Ectodermal cell (in vitro differentiated cells): ENCODE results near the gene LIMS1.
"Not testable (repeated sequence)": the region's sequence is repeated elsewhere in the genome, so short reads cannot be mapped to it uniquely, and the experiment has no call there.

Experiments
- H3K27ac ChIP-seq: 2 replicates; pipeline ENCODE4 v1.7.0; 2013; ENCODE audit warnings: mild to moderate bottlenecking, low read depth, low read length; ENCODE audit not compliant: insufficient read depth, poor library complexity, severe bottlenecking
- H3K27me3 ChIP-seq: 2 replicates; pipeline ENCODE4 v1.7.0; 2013; ENCODE audit warnings: mild to moderate bottlenecking, low read length; ENCODE audit not compliant: insufficient read depth, control insufficient read depth, poor library complexity, severe bottlenecking
- H3K36me3 ChIP-seq: one replicate; pipeline ENCODE4 v1.7.0; 2013; ENCODE audit warnings: low read length; ENCODE audit not compliant: control insufficient read depth, insufficient read depth
- H3K4me1 ChIP-seq: one replicate; pipeline ENCODE4 v1.7.0; 2013; ENCODE audit warnings: low read length; ENCODE audit not compliant: control insufficient read depth, insufficient read depth
- H3K4me3 ChIP-seq: 2 replicates; pipeline ENCODE4 v1.7.0; 2013; ENCODE audit warnings: low read depth, low read length, control low read depth; ENCODE audit not compliant: insufficient read depth
- H3K9me3 ChIP-seq: 2 replicates; pipeline ENCODE4 v1.7.0; 2013; ENCODE audit warnings: mild to moderate bottlenecking, low read length, moderate library complexity; ENCODE audit not compliant: control insufficient read depth
- WGBS, 2 experiments: methylation state at CpG; one replicate each; pipeline ENCODE4 v1.1.7; 2013; ENCODE audit warnings: missing lambda C conversion rate in 2 of 2; 5-methylcytosine and 5-hydroxymethylcytosine counted together

Gene LIMS1

DNA sequence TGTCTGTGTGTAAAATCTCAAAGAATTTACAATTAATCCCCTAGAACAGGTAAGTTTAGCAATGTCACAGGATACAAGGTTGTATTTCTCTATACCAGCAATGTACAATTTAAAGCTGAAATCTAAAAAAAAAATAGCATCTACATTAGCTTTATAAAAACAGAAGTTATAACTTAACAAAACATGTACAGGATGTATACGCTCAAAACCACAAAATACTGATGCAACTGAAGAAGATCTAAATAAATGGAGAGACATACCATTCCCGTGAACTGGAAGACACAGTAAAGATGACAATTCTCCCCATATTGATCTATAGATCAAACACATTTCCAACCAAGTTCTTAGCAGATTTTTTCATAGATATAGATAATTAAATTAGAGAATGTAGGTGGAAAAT lies 167.5 kb downstream of the LIMS1 start:
- no peak overlapping the region for H3K27ac ChIP-seq
- no peaks in the 10 kb centered on the region for H3K9me3 ChIP-seq
- WGBS, 2 experiments, result 90 to 94% methylated on average over 2 of the region's 2 CpGs
- H3K36me3 ChIP-seq, result no peaks in the 10 kb centered on the region
- H3K27me3 ChIP-seq, result no peaks in the 10 kb centered on the region
- no peak overlapping the region for H3K4me3 ChIP-seq
- no peaks in the 10 kb centered on the region for H3K4me1 ChIP-seq

DNA sequence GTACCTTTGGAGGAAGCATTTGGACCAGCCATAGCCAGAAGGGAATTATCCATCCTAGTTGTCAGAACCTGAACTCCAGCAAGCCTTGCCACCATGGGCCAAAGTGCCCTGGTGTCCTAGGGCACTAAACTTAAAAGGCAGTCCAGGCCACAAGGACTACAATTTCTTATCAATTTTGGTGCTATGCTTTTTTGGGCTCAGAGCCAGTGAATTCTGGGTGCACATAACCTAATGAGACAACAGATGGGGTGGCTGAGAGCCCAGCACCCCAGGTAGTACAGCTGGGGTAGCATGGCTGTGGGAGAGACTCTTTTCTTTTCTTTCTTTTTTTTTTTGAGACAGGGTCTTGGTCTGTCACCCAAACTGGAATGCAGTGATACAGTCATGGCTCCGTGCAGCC lies 170.6 kb downstream of the LIMS1 start:
- Histone ChIP-seq H3K4me3 (no peak overlapping the region), H3K9me3 (no peaks in the 10 kb centered on the region), H3K27ac (no peak overlapping the region), H3K4me1 (no peaks in the 10 kb centered on the region), H3K36me3 (no peaks in the 10 kb centered on the region), H3K27me3 (no peaks in the 10 kb centered on the region)
- WGBS, 2 experiments, result 87 to 92% methylated on average over 1 of the region's 1 CpG

DNA sequence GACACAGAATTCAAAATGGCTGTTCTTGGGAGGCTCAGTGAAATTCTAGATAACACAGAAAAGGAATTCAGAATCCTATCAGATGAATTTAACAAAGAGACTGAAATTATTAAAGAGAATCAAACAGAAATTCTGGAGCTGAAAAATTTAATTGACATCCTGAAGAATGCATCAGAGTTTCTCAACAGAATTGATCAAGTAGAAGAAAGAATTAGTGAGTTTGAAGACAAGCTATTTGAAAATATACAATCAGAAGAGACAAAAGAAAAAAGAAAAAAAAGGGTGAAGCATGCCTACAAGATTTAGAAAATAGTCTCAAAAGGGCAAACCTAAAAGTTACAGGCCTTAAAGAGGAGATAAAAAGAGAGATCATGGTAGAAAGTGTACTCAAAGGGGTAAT lies 173.0 kb downstream of the LIMS1 start:
- H3K27ac ChIP-seq, result no peak overlapping the region
- H3K27me3 ChIP-seq, result no peaks in the 10 kb centered on the region
- no peaks in the 10 kb centered on the region for H3K9me3 ChIP-seq
- no peaks in the 10 kb centered on the region for H3K36me3 ChIP-seq
- no peaks in the 10 kb centered on the region for H3K4me1 ChIP-seq
- H3K4me3 ChIP-seq, result no peak overlapping the region

DNA sequence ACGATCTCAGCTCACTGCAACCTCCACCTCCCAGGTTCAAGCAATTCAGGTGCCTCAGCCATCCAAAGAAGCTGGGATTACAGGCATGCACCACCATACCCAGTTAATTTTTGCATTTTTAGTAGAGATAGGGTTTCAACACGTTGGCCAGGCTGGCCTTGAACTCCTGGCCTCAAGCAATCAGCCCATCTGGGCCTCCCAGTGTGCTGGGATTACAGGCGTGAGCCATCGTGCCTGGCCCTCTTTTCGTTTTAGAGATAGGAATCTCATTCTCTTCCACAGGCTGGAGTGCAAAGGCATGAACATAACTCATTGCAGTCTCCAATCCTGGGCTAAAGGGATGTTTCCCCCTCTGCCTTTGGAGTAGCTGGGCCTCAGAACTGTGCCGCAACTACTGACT lies 182.7 kb downstream of the LIMS1 start:
- not testable (repeated sequence) for H3K27me3 ChIP-seq, H3K36me3 ChIP-seq, H3K4me3 ChIP-seq, H3K27ac ChIP-seq, H3K4me1 ChIP-seq, H3K9me3 ChIP-seq
- WGBS, 2 experiments, result 85 to 86% methylated on average over 6 of the region's 6 CpGs

DNA sequence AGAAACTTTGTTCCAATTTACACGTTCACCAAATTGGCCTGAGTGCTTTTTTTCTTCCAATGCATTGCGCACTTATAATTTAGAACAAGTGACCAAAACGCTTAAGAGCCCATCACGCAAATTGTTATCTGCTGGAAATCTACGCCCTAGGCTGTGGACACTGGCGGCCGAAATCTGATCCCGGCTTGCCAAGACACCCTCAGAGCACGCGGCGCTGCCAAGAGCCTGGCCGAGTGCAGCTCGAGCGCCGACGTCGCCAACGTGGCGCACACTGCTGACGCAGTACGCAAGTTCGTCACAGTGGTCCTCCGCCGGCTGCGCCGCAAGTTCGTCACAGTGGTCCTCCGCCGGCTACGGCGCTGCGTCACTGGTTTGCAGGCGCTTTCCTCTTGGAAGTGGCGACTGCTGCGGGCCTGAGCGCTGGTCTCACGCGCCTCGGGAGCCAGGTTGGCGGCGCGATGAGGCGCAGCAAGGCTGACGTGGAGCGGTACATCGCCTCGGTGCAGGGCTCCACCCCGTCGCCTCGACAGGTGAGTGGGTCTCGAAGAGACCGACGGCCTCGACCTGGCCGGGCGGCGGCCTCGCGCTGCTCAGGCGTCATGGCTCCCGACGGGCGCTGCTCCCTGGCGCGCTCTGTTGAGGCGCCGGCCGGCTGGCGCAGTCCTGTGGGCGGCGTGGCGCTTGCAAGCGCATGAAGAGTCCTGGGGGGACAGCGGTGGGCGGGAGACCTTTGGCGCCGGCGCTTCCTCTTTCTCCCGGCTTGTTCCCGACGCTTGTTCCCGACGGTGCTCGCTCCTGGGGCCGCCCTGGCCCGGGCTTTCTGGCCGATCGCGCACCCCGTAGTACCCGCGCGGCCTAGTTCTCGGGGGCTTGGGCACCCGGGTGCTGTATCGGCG lies 185.1 kb downstream of the LIMS1 start, which contains the start of gene RANBP2:
Gene RANBP2 (plus strand): TSS at position 334 of the 896 bp plus-strand sequence. CDS start 125 bp downstream, at position 459.
- H3K36me3 ChIP-seq, result no peaks in the 10 kb centered on the region
- no peaks in the 10 kb centered on the region for H3K27me3 ChIP-seq
- no peaks in the 10 kb centered on the region for H3K9me3 ChIP-seq
- H3K4me1 ChIP-seq, result no peaks in the 10 kb centered on the region
- 2% methylated on average over 97 of the region's 97 CpGs for WGBS, 2 experiments
- H3K27ac ChIP-seq, result peak within 1 kb of the TSS; percentile 95
- H3K4me3 ChIP-seq, result peak within 1 kb of the TSS; percentile 80

DNA sequence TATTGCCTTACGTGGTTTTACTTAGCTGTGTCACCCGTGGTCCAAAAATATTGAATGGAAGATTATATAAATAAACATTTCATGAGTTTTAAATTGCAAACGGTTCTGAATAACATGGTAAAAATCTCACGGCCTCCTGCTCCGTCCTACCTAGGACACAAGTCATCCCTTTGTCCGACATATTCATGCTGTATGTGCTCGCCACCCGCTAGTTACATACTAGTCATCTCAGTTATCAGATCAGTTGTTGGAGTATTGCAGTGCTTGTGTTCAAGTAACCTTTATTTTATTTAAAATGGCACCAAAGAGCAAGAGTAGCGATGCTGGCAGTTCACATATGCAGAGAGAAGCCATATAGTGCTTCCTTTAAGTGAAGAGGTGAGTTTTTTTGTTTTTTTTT lies 191.8 kb downstream of the LIMS1 start:
- H3K27ac ChIP-seq, H3K4me3 ChIP-seq: not testable (repeated sequence)
- WGBS, 2 experiments, result 94 to 95% methylated on average over 6 to 8 of the region's 9 CpGs

DNA sequence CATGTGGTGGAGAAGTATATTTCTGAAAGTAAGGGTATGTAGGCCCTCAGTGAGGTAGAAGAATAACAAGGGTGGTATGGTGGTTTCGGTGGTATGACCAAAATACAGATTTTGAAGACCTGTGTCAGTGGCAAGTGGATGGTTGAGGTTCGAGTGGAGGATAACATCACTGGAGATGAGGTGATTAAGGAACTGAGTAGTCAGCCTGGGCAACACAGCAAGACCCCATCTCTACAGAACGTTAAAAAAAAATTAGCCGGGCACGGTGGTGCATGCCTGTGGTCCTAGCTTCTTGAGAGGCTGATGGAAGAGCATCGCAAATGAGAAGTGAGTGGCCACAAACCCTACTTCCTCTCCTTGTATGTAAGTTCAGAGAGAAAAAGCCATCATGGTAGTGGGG lies 200.4 kb downstream of the LIMS1 start:
- not testable (repeated sequence) for H3K9me3 ChIP-seq, H3K4me3 ChIP-seq, H3K36me3 ChIP-seq, H3K27me3 ChIP-seq, H3K27ac ChIP-seq, H3K4me1 ChIP-seq
- WGBS, 2 experiments, result 93 to 97% methylated on average over 5 to 6 of the region's 6 CpGs

More for the DNA sequence above, 191.8 kb downstream of the LIMS1 start:
- not testable (repeated sequence) for H3K36me3 ChIP-seq, H3K9me3 ChIP-seq, H3K4me1 ChIP-seq, H3K27me3 ChIP-seq
